Hepatic stellate cell (primary cell): ENCODE data around the gene NPAS3.

Experiments
- DNase-seq: peaks from one replicate; pipeline ENCODE4 v3.0.0; 2011; ENCODE audit warnings: low spot score

Gene NPAS3

GRCh38 chr14:33793398-33794110 lies 854.9 kb downstream of the NPAS3 start:
- DNase-seq = no peak

DNA sequence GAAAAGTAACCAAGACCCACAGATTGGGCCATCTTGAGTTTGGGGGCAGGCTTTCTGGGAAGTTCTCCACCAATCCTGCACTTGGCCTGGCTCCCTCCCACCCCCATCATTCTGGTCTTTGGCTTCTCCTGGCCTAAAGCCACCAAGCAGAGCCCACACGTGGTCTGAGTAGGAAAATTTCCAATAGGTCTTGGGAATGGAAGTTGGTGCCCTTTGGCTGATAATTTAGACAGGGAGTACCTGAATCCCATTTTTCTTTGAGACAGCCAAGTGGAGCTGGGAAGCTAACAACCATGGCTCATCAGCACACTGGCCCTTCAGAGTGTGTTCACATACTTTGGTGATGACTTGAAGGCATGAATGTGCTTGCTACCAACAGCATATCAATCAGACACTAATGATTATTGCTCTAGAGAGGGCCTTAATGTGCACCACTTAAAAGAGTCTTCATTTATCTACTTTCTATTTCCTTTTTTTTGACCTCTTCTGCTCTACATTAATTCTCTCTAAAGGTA lies 856.2 kb downstream of the NPAS3 start:
- no peak for DNase-seq

GRCh38 chr14:33796356-33796755 lies 857.7 kb downstream of the NPAS3 start:
- DNase-seq = no peak

GRCh38 chr14:33799705-33800570 lies 861.3 kb downstream of the NPAS3 start:
- DNase-seq = no peak

GRCh38 chr14:33800735-33801163 lies 862.1 kb downstream of the NPAS3 start:
- DNase-seq = no peak

DNA sequence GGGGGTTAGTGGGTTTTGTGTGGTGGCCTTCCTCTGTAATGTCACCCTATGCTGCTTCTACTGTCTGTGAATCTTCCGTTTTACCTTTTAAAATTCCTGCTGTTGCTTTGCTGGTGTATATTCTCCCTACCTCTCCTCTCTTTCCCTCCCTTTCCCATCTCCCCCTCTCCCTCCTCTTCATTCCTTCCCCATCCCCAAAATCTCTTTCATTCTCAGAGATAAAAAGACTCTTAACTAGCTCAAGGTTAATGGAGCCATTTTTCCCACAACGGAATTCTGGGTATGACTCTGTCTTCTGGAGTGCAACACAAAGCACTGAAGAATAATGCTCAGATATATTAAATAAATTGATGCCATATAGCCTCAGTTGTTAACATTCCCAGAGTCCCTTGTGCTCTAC lies 864.1 kb downstream of the NPAS3 start:
- no peak for DNase-seq

DNA sequence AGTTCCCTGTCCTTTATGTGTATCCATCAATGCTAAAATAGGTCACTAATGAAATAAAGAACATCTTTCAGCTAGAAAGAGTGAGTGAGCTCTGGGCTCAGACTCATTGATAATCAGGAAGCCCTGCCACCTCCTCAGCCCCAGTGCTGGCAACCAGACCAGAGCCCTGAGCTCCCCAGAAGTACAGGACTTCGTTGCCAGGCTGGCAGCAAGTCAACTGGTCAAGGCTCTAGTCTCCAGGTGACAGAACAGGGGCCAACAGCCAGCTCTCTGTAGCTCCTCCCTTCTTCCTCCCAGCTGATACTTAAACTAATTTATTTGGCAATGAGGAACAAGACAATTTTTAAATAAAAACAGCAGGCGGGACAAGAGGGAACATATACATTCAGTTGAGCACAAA lies 866.9 kb downstream of the NPAS3 start:
- DNase-seq = no peak

- DNase-seq = no peak
Observed at GRCh38 chr14:33806905-33807304, 868.2 kb downstream of the NPAS3 start.

DNA sequence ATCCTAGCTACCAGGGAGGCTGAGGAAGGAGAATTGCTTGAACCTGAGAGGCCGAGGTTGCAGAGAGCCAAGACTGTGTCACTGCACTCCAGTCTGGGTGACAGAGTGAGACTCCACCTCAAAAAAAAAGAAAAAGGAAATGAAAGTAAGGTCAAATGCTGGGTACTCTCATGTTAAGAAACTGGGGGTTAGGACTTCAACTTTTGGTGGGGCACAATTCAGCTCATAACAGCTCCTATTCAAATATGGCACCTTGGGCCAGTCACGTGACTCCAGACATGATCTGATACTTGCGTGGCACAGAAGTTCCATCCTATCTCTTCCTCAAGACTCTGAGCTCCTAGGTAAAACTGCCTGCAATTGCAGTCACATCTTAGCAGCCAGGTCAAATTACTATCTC lies 869.5 kb downstream of the NPAS3 start:
- DNase-seq = no peak

DNA sequence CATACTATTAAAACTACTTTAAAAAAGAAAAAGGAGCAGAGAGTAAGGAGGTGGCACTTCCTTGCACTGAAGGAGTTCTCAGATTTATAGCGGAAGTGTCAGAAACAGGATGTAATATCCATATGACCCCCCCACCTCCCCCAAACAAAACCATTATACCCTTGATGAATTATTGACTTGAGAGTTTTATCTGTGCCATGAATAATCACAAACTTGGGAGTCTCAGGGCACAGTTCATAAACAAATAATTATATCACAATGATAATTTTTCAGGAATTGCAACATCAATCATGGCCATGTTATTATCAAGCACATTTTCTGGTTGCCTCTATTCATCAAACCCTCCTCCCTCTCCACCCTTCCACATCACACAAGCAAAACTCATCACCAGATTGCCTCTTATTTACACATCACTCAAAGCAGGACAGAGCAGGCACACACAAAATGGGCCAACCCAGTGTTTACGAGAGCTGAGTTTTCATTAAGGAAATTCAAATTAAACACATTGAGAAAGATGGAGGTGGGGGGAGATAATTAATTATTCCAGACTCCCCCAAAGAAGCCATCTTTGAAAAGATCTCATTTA lies 870.8 kb downstream of the NPAS3 start:
- DNase-seq = no peak

GRCh38 chr14:33810308-33810707 lies 871.6 kb downstream of the NPAS3 start:
- no peak for DNase-seq

GRCh38 chr14:33811721-33812120 lies 873.0 kb downstream of the NPAS3 start:
- no peak for DNase-seq

DNA sequence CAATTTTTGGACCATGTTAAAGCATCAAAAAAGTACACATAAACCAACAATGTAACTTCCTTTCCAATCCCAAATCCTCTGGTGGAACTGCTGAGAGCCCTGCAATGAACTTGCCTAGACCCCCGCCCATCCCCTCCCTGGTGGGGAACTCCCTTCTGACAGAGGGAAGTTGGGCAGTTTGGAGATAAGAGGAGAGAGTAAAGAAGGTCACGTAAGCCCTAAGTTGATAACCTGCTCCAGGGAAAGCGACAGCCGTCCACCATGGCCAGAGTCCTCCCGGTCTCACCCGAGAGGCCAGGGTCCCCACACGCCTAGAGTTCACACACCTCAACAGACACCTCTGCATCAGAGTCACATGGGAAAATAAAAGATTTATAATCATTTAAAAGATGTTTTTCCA lies 873.5 kb downstream of the NPAS3 start:
- DNase-seq = no peak

GRCh38 chr14:33812601-33813000 lies 873.9 kb downstream of the NPAS3 start:
- DNase-seq = no peak

GRCh38 chr14:33814010-33814409 lies 875.3 kb downstream of the NPAS3 start:
- no peak for DNase-seq

DNA sequence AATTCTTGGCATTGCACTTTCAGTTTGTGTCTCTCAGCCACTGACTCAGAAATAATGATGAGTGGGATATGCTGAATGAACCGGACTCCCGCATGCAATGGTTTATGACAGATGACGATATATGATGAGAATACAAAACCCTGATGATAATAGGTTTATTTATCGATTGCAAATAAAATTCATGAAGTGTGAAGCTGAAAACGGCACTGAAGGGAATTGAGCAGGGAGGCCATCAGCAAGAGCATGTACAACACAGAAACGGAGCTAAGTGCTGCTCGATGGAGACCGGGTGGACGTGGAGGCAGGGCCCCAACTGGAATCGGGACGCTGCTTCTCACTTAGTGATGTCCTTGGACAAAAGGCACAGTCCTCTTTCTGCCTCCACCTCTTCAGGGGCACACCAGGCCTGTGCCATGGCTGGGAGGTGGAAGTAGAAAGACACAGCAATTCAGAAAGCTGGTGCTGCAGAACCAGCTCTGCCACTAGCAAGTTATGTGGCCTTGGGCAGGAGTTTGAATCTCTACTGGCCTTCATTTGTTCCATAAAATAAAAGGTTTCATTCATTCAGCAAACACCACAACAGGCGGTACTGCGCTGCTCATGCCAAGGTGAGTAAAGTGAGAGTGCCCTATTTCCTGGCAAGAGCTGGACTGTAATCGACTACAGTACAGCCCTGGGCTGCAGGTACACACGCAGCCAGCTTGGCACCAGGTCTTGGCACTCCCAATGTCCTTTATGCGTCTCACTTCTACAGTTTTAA lies 895.2 kb downstream of the NPAS3 start:
- DNase-seq = no peak

DNA sequence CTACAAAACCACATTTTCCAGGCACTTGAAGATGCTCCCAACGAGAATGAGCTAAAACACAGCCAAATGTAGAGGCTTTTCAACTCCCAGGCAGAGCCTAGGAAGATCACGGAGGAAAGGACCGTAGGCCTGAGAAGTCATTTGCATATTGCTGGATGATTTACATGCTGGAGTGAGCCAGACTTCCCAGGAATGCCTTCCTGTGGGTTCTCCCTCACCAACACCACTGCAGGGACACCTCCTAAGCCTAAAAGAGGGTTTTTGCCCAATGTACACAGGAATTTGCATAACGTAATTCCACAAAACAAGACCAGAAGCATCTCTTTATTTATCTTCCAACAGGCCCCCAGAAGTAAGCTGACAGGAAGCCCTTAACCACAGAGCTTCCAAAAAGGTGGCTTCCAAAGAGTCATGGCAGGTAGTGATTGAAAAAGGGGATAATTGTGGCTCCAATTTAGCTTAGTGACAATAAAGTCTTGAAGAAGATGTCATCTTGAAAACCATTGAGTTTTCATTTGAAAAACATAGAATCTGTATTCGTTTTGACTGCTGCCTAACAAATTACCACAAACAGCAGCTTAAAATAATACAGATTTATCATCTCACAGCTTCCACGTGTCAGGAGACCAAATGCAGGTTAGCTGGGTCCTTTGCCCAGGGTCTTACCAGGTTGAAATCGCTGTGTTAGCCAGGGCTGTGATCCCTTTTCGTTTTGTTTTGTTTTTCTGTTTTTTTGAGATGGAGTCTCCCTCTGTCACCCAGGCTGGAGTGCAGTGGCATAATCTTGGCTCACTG lies 896.0 kb downstream of the NPAS3 start:
- DNase-seq = no peak

DNA sequence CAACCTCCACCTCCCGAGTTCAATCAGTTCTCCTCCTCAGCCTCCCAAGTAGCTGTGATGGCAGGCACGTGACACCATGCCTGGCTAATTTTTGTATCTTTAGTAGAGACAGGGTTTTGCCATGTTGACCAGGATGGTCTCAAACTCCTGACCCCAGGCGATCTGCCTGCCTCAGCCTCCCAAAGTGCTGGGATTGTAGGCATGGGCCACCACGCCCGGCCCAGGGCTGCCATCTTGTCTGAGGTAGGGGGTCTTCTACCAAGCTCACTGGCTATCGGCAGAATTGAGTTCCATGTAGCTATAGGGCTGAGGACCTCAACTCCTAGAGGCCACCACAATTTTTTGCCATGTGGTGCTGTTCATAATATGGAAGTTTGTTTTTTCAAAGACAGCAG lies 896.6 kb downstream of the NPAS3 start:
- no peak for DNase-seq

- DNase-seq = no peak
Observed at GRCh38 chr14:33835677-33836076, 897.0 kb downstream of the NPAS3 start.

GRCh38 chr14:33836203-33836899 lies 897.7 kb downstream of the NPAS3 start:
- no peak for DNase-seq
